Measurements from ENCODE around the gene GMDS. TPM values are rescaled to one million over a fixed set of nuclear protein-coding genes. Genes with fewer than 3 reads are reported as not detected.

GMDS gene
- polyA plus RNA-seq, 1 of the 3 experiments (the other 2 are of a cell fraction): 12.3 TPM

GRCh38 chr6:1679688-1680068, 565.7 kb downstream of the GMDS start:
- Histone ChIP-seq H3K4me3 (ENCODE audit: low read depth in 2 of 2, low read length in 1 of 2) (no peak overlapping the region), H3F3A (replicated peaks; ENCODE audit: insufficient read depth) (no peaks in the 10 kb centered on the region), H3K9me3 (no peaks in the 10 kb centered on the region), H3K36me3 (replicated peaks in 1 of 2; ENCODE audit: control insufficient read depth in 1 of 2, insufficient read depth in 2 of 2, low read length in 1 of 2) (no peaks in the 10 kb centered on the region), H3K9me2 (no peaks in the 10 kb centered on the region), H3K27me3 (ENCODE audit: insufficient read depth) (no peaks in the 10 kb centered on the region), H3K79me2 (ENCODE audit: insufficient read depth) (no peaks in the 10 kb centered on the region), H3K27ac (ENCODE audit: low read depth in 2 of 2, low read length in 1 of 2) (no peak overlapping the region), H4K20me1 (ENCODE audit: insufficient read depth) (no peaks in the 10 kb centered on the region), H3K4me2 (no peak overlapping the region), H3K9ac (no peak overlapping the region), H2AFZ (ENCODE audit: low read depth) (no peak overlapping the region), H3K4me1 (ENCODE audit: control insufficient read depth in 1 of 2, insufficient read depth in 2 of 2, low read depth in 1 of 2, low read length in 1 of 2) (peaks cover 11 to 13% of the 10 kb centered on the region in 2 experiments; a peak in 3 of 4 replicates)
- ChIA-PET POLR2A (no interaction called here), CTCF (interaction anchor here (1.2 kb wide), 2 partner anchors 10 to 19 kb away, joined by 3 read pairs; no protein-coding TSS in a partner anchor)
- 90% methylated on average over 2 of the region's 2 CpGs for WGBS (ENCODE audit: low lambda C conversion rate)
- TF ChIP-seq GATA2 (CRISPR knock-in tag; IDR thresholded peaks at IDR 0.05) (no peak), TEAD4 (IDR thresholded peaks at IDR 0.05; ENCODE audit: borderline replicate concordance, insufficient read depth) (no peak), IRF3 (IDR thresholded peaks at IDR 0.05; ENCODE audit: low read depth, low read length) (no peak), RFX5 (IDR thresholded peaks at IDR 0.05; ENCODE audit: low read length) (no peak), EZH2phosphoT487 (IDR thresholded peaks at IDR 0.05; ENCODE audit: borderline replicate concordance, low read depth) (no peak), FOSL2 (IDR thresholded peaks at IDR 0.05; ENCODE audit: borderline replicate concordance, low read depth) (no peak), EP300 (IDR thresholded peaks at IDR 0.05; ENCODE audit: borderline replicate concordance in 1 of 2, low read depth in 1 of 2, low read length in 1 of 2) (no peak), TCF12 (IDR thresholded peaks at IDR 0.05) (no peak), CHD2 (IDR thresholded peaks at IDR 0.05; ENCODE audit: low read length, partially characterized antibody) (no peak)
- no peak for DNase-seq

- TF ChIP-seq IRF3 (IDR thresholded peaks at IDR 0.05; ENCODE audit: low read depth, low read length): no peak
- TF ChIP-seq POLR2AphosphoS5 (IDR thresholded peaks at IDR 0.05; ENCODE audit: low read depth, low read length): no peak
- TF ChIP-seq NRF1 (IDR thresholded peaks at IDR 0.05; ENCODE audit: low read depth, low read length): no peak
- TF ChIP-seq MXI1 (IDR thresholded peaks at IDR 0.05; ENCODE audit: low read depth, low read length): no peak
- TF ChIP-seq USF2 (IDR thresholded peaks at IDR 0.05; ENCODE audit: borderline replicate concordance, low read depth, low read length): no peak
- no peak for TF ChIP-seq YY1 (IDR thresholded peaks at IDR 0.05; ENCODE audit: low read depth)
- TF ChIP-seq JUND (IDR thresholded peaks at IDR 0.05): no peak
- no peak for TF ChIP-seq REST (IDR thresholded peaks at IDR 0.05; ENCODE audit: low read depth, low read length)
- Histone ChIP-seq H3K27me3 (ENCODE audit: insufficient read depth) (no peaks in the 10 kb centered on the region), H3K27ac (ENCODE audit: low read depth in 2 of 2, low read length in 1 of 2) (no peak overlapping the region; a peak in 1 of 4 replicates), H3F3A (replicated peaks; ENCODE audit: insufficient read depth) (no peaks in the 10 kb centered on the region), H3K79me2 (ENCODE audit: insufficient read depth) (no peaks in the 10 kb centered on the region), H3K36me3 (replicated peaks in 1 of 2; ENCODE audit: control insufficient read depth in 1 of 2, insufficient read depth in 2 of 2, low read length in 1 of 2) (no peaks in the 10 kb centered on the region), H3K4me2 (no peak overlapping the region), H3K4me3 (ENCODE audit: low read depth in 2 of 2, low read length in 1 of 2) (no peak overlapping the region), H3K9ac (no peak overlapping the region), H3K4me1 (ENCODE audit: control insufficient read depth in 1 of 2, insufficient read depth in 2 of 2, low read depth in 1 of 2, low read length in 1 of 2) (peaks cover 11 to 13% of the 10 kb centered on the region in 2 experiments; a peak in 3 of 4 replicates), H4K20me1 (ENCODE audit: insufficient read depth) (no peaks in the 10 kb centered on the region), H3K9me3 (no peaks in the 10 kb centered on the region), H3K9me2 (no peaks in the 10 kb centered on the region), H2AFZ (ENCODE audit: low read depth) (no peak overlapping the region)
- ChIA-PET POLR2A (no interaction called here), CTCF (interaction anchor here (1.2 to 1.9 kb wide), 3 partner anchors 8 to 18 kb away, joined by 3 to 7 read pairs (median 3); no protein-coding TSS in a partner anchor)
- DNase-seq: no peak
- 87% methylated on average over 12 of the region's 13 CpGs for WGBS (ENCODE audit: low lambda C conversion rate)
Measured at GRCh38 chr6:1679031-1679687, 566.2 kb downstream of the GMDS start.

Measured in SK-N-SH (cell line).